Upper lobe of left lung (tissue), 6 donors: ENCODE measurements around the gene SORBS1. TPM values are rescaled to one million over a fixed set of nuclear protein-coding genes. Genes with fewer than 3 reads are reported as not detected.

Experiments used
- ATAC-seq, 2 donors: fragments of 200-7000 bp; cut with Tn5 transposase; one replicate each; pipeline ENCODE4 v1.9.1; 2022; ENCODE audit warnings: mild to moderate bottlenecking in 2 of 2, moderate library complexity in 2 of 2; ENCODE audit not compliant: low FRiP score in 2 of 2
- DNase-seq, 2 donors: peaks; one replicate each; pipeline ENCODE4 v3.0.0-alpha.2; 2019 to 2020
- H3K27ac ChIP-seq, 4 donors: fragments of 200-600 bp; sonication (generic); one replicate each; pipeline ENCODE4 v1.5.1; 2016 to 2019
- H3K27me3 ChIP-seq, 4 donors: fragments of 200-600 bp; sonication (generic); one replicate each; pipeline ENCODE4 v1.5.1; 2017 to 2019
- H3K36me3 ChIP-seq, 4 donors: fragments of 200-600 bp; sonication (generic); one replicate each; pipeline ENCODE4 v1.5.1; 2016 to 2019
- H3K4me1 ChIP-seq, 4 donors: fragments of 200-600 bp; sonication (generic); one replicate each; pipeline ENCODE4 v1.5.1; 2018 to 2019
- H3K4me3 ChIP-seq, 4 donors: fragments of 200-600 bp; sonication (generic); one replicate each; pipeline ENCODE4 v1.5.1; 2017 to 2019; ENCODE audit warnings: mild to moderate bottlenecking in 2 of 4, moderate library complexity in 1 of 4
- H3K9me3 ChIP-seq, 4 donors: fragments of 200-600 bp; sonication (generic); one replicate each; pipeline ENCODE4 v1.5.1; 2018 to 2019
- CTCF ChIP-seq, 6 experiments: fragments of 450-650 bp in 4 of 6; fragments of 200-600 bp in 2 of 6; sonication (generic) in 2 of 6; IDR thresholded peaks; one replicate each; pipeline ENCODE4 v1.5.1; 2016 to 2019; ENCODE audit warnings: antibody characterized with exemption in 6 of 6
- EP300 ChIP-seq, 4 donors: sonication (generic); formaldehyde crosslinking; IDR thresholded peaks; one replicate each; pipeline ENCODE4 v1.5.1; 2017; ENCODE audit warnings: antibody characterized with exemption in 4 of 4, control low read depth in 2 of 4
- POLR2A ChIP-seq, 4 donors: fragments of 450-650 bp; IDR thresholded peaks; one replicate each; pipeline ENCODE4 v1.5.1; 2016 to 2017; ENCODE audit warnings: antibody characterized with exemption in 4 of 4, mild to moderate bottlenecking in 2 of 4
- POLR2AphosphoS5 ChIP-seq, 2 donors: sonication (generic); formaldehyde crosslinking; IDR thresholded peaks; one replicate each; pipeline ENCODE4 v1.5.1; 2017; ENCODE audit warnings: antibody characterized with exemption in 2 of 2
- WGBS, 2 donors: methylation state at CpG; one replicate each; pipeline ENCODE4 v1.1.5; 2017 to 2018; 5-methylcytosine and 5-hydroxymethylcytosine counted together
- total RNA-seq, 6 donors: library from RNA; depleted of rRNA in 4 of 6; stranded (reverse); fragments of >200 nt in 4 of 6; gene quantifications; one replicate each; pipeline versions ENCODE4 v1.1.0 to v1.2.1, GENCODE V29; 2016 to 2021
- donor health status: DM: no; HTN: no; CAD: no; lungs with moderate emphysema.
- donor health status: DM: no; HTN: yes; CAD: no; lungs with severe emphysema.

The SORBS1 gene
- total RNA-seq, 6 donors from 2014 or later: 45.8 to 116 (median 71.7) TPM

- TF ChIP-seq CTCF (IDR thresholded peaks at IDR 0.05) (no peak), POLR2A (IDR thresholded peaks at IDR 0.05) (no peak), EP300 (IDR thresholded peaks at IDR 0.05) (no peak), POLR2AphosphoS5 (IDR thresholded peaks at IDR 0.05) (no peak)
- DNase-seq (no peak), ATAC-seq (no peak)
- Histone ChIP-seq H3K27ac (peak overlapping the region; percentile 81 to 93 (median 88)), H3K4me1 (peaks cover 4 to 27% (median 9%) of the 10 kb centered on the region in 4 donors), H3K4me3 (peak overlapping the region; percentile 78 to 86 (median 84)), H3K9me3 (no peaks in the 10 kb centered on the region), H3K27me3 (no peaks in the 10 kb centered on the region), H3K36me3 (no peaks in the 10 kb centered on the region)
- WGBS, 2 donors: 50 to 68% methylated on average over 10 of the region's 10 CpGs
These were observed 1.3 kb downstream of the SORBS1 start for GRCh38 chr10:95559896-95560277.

GRCh38 chr10:95559471-95559870 is 1.7 kb downstream of the SORBS1 start:
- no peak for ATAC-seq
- Histone ChIP-seq H3K27ac (peak overlapping the region; percentile 81 to 93 (median 88)), H3K27me3 (no peaks in the 10 kb centered on the region), H3K36me3 (no peaks in the 10 kb centered on the region), H3K9me3 (no peaks in the 10 kb centered on the region), H3K4me1 (peaks cover 4 to 27% (median 9%) of the 10 kb centered on the region in 4 donors), H3K4me3 (peak overlapping the region in 3 of 4 donors; percentile 78 to 86 (median 84))
- WGBS, 2 donors: 45 to 53% methylated on average over 4 of the region's 4 CpGs
- no peak for DNase-seq
- TF ChIP-seq EP300 (IDR thresholded peaks at IDR 0.05) (no peak), POLR2AphosphoS5 (IDR thresholded peaks at IDR 0.05) (peak in 1 of 2 donors; percentile 45), POLR2A (IDR thresholded peaks at IDR 0.05) (no peak)

GRCh38 chr10:95558593-95559320 is 2.4 kb downstream of the SORBS1 start:
- DNase-seq (no peak), ATAC-seq (no peak)
- Histone ChIP-seq H3K4me3 (peak overlapping the region in 3 of 4 donors; percentile 78 to 86 (median 84)), H3K4me1 (peaks cover 4 to 27% (median 9%) of the 10 kb centered on the region in 4 donors), H3K27ac (peak overlapping the region; percentile 81 to 93 (median 88)), H3K9me3 (peaks cover 0 to under 1% (median 0%) of the 10 kb centered on the region in 4 donors), H3K27me3 (no peaks in the 10 kb centered on the region), H3K36me3 (no peaks in the 10 kb centered on the region)
- WGBS, 2 donors: 46 to 60% methylated on average over 1 of the region's 1 CpG
- TF ChIP-seq POLR2AphosphoS5 (IDR thresholded peaks at IDR 0.05): no peak

- peaks cover 0 to 5% (median 0%) of the 10 kb centered on the region in 4 donors for H3K9me3 ChIP-seq
- no peak for DNase-seq
- peaks cover 4 to 27% (median 9%) of the 10 kb centered on the region in 4 donors for H3K4me1 ChIP-seq
- ATAC-seq: no peak
- 82 to 83% methylated on average over 8 of the region's 8 CpGs for WGBS, 2 donors
- H3K27ac ChIP-seq: peak overlapping the region in 1 of 4 donors; percentile 20
- no peaks in the 10 kb centered on the region for H3K36me3 ChIP-seq
- peak overlapping the region in 1 of 4 donors; percentile 86 for H3K4me3 ChIP-seq
- no peaks in the 10 kb centered on the region for H3K27me3 ChIP-seq
- TF ChIP-seq POLR2A (IDR thresholded peaks at IDR 0.05): no peak
- no peak for TF ChIP-seq CTCF (IDR thresholded peaks at IDR 0.05)
- TF ChIP-seq POLR2AphosphoS5 (IDR thresholded peaks at IDR 0.05): no peak
- TF ChIP-seq EP300 (IDR thresholded peaks at IDR 0.05): no peak
These were observed 4.0 kb downstream of the SORBS1 start for GRCh38 chr10:95556994-95557767.

GRCh38 chr10:95553674-95554073 is 7.5 kb downstream of the SORBS1 start:
- Histone ChIP-seq H3K4me3 (no peak overlapping the region), H3K9me3 (peaks cover 0 to 5% (median 0%) of the 10 kb centered on the region in 4 donors), H3K27me3 (no peaks in the 10 kb centered on the region), H3K27ac (no peak overlapping the region), H3K36me3 (no peaks in the 10 kb centered on the region), H3K4me1 (peaks cover 0 to 15% (median 4%) of the 10 kb centered on the region in 4 donors)
- no peak for ATAC-seq
- no peak for DNase-seq
- 96 to 100% methylated on average over 4 of the region's 4 CpGs for WGBS, 2 donors
- TF ChIP-seq EP300 (IDR thresholded peaks at IDR 0.05) (no peak), POLR2A (IDR thresholded peaks at IDR 0.05) (no peak), CTCF (IDR thresholded peaks at IDR 0.05) (no peak), POLR2AphosphoS5 (IDR thresholded peaks at IDR 0.05) (no peak)
